ENCODE data around the gene RCOR1.

RCOR1 gene

DNA sequence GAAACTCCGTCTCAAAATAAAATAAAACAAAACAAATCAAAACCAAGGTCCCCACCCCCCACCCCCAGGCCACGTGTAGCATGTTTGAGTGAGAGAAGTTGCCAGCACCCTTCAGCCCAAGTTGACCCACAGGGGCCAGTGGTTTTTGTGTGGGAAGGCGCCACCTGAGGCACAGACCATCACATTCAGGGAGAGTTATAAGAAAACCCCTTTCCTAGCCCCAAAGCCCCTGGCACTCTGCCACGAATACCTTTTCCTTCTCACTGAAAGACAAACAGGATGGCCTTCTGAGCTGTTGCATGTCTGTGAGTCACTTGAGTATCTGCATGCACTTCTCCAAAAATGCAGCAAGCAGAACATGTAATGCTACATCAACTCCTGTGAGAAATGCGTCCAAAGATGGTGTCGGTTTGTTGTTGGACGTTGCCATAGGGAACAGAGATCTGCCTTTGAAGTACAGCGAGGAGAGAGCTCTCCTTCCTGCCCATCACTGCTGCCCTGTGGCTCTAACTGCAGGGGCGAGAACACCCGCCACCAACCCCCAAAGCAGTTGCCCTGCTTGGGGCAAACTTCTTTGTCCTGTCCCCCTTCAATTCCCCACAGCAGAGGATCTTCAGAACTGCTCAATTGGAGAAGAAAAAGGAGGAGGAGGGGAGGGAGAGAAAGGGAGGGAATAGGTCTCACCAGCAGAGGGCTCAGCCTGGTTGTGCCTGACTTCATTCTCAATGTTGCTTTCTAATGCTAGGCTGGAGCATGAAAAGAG lies 182.1 kb downstream of the RCOR1 start:
- no peak for DNase-seq (ENCODE audit: low read depth, low spot score)
- ChIA-PET CTCF (interaction anchor here (0.7 to 3.9 kb wide), 15 partner anchors 10 to 258 kb away, joined by 3 to 27 read pairs (median 4); no protein-coding TSS in a partner anchor), POLR2A (interaction anchor here (0.6 kb wide), 1 partner anchor 121 kb away, joined by 3 read pairs; no protein-coding TSS in a partner anchor)
- H3K4me3 ChIP-seq (ENCODE audit: low read depth, low read length) = no peak overlapping the region
- TF ChIP-seq, protein P1, sequence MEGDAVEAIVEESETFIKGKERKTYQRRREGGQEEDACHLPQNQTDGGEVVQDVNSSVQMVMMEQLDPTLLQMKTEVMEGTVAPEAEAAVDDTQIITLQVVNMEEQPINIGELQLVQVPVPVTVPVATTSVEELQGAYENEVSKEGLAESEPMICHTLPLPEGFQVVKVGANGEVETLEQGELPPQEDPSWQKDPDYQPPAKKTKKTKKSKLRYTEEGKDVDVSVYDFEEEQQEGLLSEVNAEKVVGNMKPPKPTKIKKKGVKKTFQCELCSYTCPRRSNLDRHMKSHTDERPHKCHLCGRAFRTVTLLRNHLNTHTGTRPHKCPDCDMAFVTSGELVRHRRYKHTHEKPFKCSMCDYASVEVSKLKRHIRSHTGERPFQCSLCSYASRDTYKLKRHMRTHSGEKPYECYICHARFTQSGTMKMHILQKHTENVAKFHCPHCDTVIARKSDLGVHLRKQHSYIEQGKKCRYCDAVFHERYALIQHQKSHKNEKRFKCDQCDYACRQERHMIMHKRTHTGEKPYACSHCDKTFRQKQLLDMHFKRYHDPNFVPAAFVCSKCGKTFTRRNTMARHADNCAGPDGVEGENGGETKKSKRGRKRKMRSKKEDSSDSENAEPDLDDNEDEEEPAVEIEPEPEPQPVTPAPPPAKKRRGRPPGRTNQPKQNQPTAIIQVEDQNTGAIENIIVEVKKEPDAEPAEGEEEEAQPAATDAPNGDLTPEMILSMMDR (IDR thresholded peaks at IDR 0.05; ENCODE audit: insufficient read depth, low read length, missing control alignments) = peak; percentile 91

- peak; percentile 40 for DNase-seq (ENCODE audit: low read depth, low spot score)
- TF ChIP-seq, protein P1 (IDR thresholded peaks at IDR 0.05; ENCODE audit: insufficient read depth, low read length, missing control alignments) = no peak
- CTCF ChIA-PET = interaction anchor here (0.6 to 2.2 kb wide), 7 partner anchors 9 to 148 kb away, joined by 3 to 13 read pairs (median 4); no protein-coding TSS in a partner anchor
- POLR2A ChIA-PET = interaction anchor here (1.1 kb wide), 1 partner anchor 8 kb away, joined by 3 read pairs; no protein-coding TSS in a partner anchor
- peak overlapping the region; percentile 36; the same call in 1 of the 2 replicates for H3K4me3 ChIP-seq (ENCODE audit: low read depth, low read length)
Measured at GRCh38 chr14:102775855-102776760, 183.7 kb downstream of the RCOR1 start.

DNA sequence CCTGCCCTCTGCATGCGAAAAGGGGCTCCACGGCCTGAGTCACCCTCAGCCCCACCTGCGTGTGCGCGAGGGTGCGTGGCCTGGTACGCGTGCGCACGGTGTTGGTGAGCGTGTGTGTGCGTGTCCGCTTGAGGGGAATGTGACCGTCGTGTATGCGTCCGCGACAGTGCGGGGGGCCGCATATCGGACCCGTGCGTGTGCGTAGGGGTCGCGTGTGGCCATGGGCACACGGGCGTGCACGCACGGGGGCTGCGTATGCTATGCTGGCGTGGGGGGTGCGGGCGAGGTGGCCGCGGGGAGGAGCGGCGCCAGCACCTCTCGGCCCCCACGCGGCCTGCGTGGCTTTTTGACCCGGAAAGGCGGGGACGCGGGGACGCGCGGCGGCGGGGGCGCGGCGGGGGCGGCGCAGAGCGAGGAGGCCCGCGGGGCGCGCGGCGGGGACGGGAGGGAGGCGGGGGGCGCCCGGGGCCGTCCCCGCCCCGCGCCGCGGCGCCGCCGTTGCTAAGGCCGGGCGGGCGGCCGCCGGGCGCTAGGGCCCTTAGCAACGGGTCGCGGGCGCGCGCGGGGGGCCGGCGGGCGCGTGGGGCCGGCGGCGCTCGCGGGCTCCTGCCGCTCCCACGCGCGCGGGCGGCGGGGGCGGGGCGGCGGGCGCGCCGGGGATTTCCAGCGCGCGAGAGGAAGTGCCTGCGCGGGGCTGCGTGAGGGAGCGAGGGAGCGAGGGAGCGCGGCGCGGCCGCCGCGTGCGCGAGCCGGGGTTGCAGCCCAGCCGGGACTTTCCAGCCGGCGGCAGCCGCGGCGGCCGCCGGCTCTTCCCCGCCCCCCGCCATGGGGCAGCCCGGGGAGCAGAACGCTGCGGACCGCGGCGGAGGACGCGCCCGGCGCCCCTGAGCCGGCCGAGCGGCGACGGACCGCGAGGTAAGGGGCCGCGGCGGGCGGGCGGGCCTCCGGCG lies 184.6 kb downstream of the RCOR1 start, which contains the start of gene TRAF3:
TRAF3 (plus strand) TSS at position 689 of the 950 bp plus-strand sequence. CDS start 92,753 bp downstream, outside the sequence.
- TF ChIP-seq, protein P1 (IDR thresholded peaks at IDR 0.05; ENCODE audit: insufficient read depth, low read length, missing control alignments) = no peak
- ChIA-PET POLR2A (interaction anchor here (1.1 kb wide), 1 partner anchor 7 kb away, joined by 3 read pairs; no protein-coding TSS in a partner anchor), CTCF (interaction anchor here (0.8 kb wide), 1 partner anchor 147 kb away, joined by 4 read pairs; no protein-coding TSS in a partner anchor)
- peak within 1 kb of the TSS; percentile 67 for H3K4me3 ChIP-seq (ENCODE audit: low read depth, low read length)
- DNase-seq (ENCODE audit: low read depth, low spot score) = no peak

DNA sequence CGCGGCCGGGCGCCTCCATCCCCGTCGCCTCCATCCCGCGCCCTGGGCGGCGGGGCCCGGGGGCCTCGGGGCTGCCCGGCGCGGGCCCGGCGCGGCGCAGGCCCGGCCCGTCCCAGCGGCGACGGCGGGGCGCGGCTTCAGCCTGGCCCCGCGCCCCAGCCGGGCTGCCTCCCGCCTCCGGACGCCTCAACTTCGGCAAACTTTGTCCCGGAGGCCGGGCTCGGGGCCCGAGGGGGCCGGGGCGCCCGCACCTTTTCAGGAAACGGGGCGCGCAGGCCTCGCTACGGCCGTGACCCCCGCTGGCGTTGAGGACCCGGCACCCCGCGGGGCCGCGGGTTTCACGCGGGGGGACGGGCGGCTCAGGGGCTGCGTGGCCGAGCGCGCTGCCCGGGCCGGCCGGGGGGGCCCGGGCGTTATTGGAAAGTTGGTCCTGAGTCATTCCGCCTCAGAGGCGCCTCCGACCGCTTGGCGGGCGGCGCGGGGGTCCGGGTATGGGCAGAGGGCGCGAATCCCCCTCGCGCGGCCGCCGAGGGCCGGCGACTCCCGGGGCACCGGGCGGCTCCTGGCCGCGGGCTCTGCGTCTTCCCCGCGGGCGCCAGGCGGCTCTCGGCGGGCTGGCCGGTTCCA lies 185.4 kb downstream of the RCOR1 start:
- CTCF ChIA-PET = no interaction called here
- H3K4me3 ChIP-seq (ENCODE audit: low read depth, low read length) = peak overlapping the region; percentile 67
- DNase-seq (ENCODE audit: low read depth, low spot score) = no peak
- TF ChIP-seq, protein P1 (IDR thresholded peaks at IDR 0.05; ENCODE audit: insufficient read depth, low read length, missing control alignments) = no peak
- POLR2A ChIA-PET = no interaction called here

DNA sequence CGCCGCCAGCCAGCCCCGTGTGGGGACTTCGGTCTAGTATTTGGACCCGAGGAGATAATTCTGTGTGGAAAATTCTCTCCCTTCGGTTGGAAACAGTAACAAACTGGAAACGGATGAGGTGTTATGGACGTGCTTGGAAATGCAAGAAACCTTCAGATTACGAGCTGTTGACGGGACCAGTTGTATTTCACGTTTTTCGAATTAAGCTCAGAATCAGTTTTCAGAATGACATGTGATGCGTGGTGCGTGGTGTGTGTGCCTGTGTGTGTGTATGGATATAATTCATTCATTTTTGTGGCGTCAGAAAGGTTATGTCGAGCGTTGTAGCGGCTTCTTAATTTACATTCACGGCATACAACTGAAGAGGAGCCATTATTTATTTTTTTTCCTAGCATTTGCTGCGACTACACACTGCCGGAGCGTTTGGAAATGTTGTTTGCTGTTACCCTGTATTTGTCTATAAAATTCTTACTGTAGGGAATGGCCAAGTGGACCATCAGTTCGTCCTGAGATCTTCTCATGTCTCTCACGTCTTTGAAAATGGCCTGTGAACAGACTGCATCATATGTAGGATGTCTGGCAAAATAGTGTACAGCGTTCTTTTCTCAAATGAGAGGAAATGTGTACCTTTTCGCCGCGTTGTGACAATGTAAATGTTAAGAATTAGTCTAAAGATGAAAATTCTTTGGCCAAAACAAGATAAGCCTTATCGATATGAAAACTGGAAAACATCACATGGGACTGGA lies 186.1 kb downstream of the RCOR1 start:
- TF ChIP-seq, protein P1 (IDR thresholded peaks at IDR 0.05; ENCODE audit: insufficient read depth, low read length, missing control alignments) = no peak
- POLR2A ChIA-PET = no interaction called here
- CTCF ChIA-PET = no interaction called here
- peak overlapping the region; percentile 67 for H3K4me3 ChIP-seq (ENCODE audit: low read depth, low read length)
- no peak for DNase-seq (ENCODE audit: low read depth, low spot score)

Measured in AG04449 (cell line).